GM10266 (cell line): ENCODE data around the gene CTSH.

Source experiments
- DNase-seq: peaks from one replicate; pipeline ENCODE4 v3.0.0; 2012; ENCODE audit errors: extremely low spot score
- CTCF ChIP-seq: IDR thresholded peaks from 2 replicates; pipeline ENCODE4 v1.5.1; 2012; ENCODE audit warnings: mild to moderate bottlenecking, low read depth; ENCODE audit not compliant: control insufficient read depth, insufficient read depth; ENCODE audit errors: missing control alignments

The CTSH gene

GRCh38 chr15:78960308-78960707 is 15.5 kb upstream of the CTSH start:
- DNase-seq = no peak
- TF ChIP-seq CTCF = no peak

- TF ChIP-seq CTCF = no peak
- no peak for DNase-seq
Measured at GRCh38 chr15:78959360-78959759, 14.5 kb upstream of the CTSH start.

GRCh38 chr15:78957416-78958093 is 12.7 kb upstream of the CTSH start:
- no peak for TF ChIP-seq CTCF
- DNase-seq = no peak

- no peak for TF ChIP-seq CTCF
- no peak for DNase-seq
Measured at GRCh38 chr15:78956937-78957336, 12.1 kb upstream of the CTSH start.

- no peak for TF ChIP-seq CTCF
Measured at GRCh38 chr15:78955355-78955754, 10.5 kb upstream of the CTSH start.

GRCh38 chr15:78951841-78952238 is 7.0 kb upstream of the CTSH start:
- TF ChIP-seq CTCF = no peak
- no peak for DNase-seq

More at GRCh38 chr15:78955355-78955754, 10.5 kb upstream of the CTSH start:
- no peak for DNase-seq

GRCh38 chr15:78950902-78951840 is 6.3 kb upstream of the CTSH start:
- DNase-seq = no peak
- TF ChIP-seq CTCF = no peak
